ENCODE data around the gene AGBL4.
"Not testable (repeated sequence)": the region's sequence is repeated elsewhere in the genome, so short reads cannot be mapped to it uniquely, and the experiment has no call there.

AGBL4 gene

DNA sequence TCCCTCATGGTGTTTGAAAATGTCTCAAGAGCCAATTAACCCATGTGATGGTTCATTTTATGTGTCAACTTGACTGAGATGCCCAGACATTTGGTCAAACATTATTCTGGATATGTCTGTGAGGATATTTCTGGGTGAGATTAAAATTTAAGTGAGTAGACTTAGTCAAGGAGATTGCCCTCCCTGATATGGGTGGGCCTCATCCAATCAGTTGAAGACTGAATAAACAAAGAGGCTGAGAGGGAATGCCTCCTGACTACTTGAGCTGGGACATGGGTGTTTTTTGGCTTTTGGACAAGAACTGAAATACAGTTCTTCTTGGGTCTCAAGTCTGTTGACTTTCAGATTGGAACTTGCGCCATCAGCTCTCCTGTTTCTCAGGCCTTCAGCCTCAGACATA lies 1462.3 kb downstream of the AGBL4 start:
- no peak for DNase-seq

DNA sequence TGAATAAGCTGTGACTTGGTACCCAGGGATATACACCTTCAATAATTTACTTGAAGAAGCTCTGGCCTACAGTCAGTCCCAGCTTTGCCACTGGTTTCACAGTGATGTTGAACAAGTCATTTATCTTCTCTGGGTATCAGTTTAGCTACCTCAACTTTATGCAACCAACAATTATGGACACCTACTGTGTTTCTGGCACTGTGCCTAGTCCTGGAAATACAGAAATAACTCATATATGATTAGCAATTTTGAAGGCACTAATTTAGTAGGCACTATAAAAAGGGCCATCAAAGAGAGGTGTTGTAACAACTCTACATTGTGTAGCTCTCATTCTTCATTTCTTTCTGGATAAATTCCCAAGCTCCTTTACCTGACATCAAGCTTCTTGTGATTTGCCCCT lies 1463.2 kb downstream of the AGBL4 start:
- no peak for DNase-seq

GRCh38 chr1:48560116-48560515 lies 1463.6 kb downstream of the AGBL4 start:
- no peak for DNase-seq

DNA sequence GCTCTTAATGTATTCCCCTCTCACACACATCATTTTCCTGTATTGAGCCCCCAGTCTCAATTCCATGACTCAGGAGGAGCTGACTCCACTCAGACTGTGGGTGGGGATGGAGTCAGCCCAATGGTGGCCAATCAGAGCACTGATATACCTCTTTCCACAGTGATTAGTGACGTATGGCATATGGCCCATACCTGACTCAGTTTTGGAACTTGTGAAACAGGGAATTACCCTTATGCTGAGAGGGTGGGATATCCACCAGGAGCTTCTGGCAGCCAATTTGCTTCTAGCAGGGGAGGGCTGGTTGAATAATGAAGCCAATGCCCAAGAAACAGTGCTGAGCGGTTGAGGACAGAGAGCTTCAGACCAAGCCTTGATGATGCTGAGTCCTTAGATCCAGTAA lies 1465.4 kb downstream of the AGBL4 start:
- no peak for DNase-seq

DNA sequence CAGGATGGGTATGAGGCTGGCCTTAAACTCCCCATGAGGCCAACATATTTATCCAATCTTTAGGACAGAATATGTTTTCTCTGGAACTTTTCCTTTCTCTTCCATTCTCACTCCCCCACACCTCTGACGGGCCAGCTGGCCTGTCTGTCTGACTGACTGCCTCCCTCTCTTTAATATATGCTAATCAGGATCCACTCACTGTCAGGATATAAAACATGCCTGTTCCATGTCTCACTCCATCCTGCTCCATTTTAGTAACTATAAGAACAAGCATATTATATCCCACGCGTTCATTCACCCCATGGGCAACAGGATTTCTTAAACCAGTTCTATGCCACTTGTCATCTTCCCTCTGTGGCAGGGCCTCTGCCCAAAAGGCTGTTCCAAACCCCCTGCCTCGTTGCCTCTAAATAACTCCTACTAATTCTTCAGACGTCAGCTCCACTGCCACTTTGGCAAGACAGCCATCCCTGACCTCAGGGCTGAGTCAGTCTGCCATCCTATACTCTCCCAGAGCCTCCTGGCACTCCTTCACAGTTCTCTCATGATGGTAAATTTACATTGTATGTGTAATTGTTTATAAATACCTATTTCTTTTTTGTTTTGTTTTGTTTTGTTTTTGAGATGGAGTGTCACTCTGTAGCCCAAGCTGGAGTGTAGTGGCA lies 1467.4 kb downstream of the AGBL4 start:
- no peak for DNase-seq

DNA sequence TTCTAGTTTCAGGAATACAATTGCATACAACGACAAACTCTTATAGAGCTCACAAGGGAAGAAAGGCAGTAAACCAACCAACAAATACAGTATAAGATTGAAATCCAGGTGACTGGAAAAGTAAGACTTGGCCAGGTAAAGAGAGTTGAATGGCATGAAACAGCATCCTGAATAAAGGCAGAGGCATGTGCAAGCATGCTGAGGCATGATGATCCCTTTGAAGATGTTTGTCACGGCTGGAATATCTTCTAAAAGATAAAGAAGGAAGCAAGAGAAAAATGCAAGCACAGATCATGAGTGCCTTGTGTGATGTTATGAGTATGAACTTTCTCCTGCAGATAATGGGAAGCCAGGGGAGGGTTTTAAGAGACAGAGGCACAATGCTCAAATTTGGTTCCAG lies 1468.5 kb downstream of the AGBL4 start:
- no peak for DNase-seq

DNA sequence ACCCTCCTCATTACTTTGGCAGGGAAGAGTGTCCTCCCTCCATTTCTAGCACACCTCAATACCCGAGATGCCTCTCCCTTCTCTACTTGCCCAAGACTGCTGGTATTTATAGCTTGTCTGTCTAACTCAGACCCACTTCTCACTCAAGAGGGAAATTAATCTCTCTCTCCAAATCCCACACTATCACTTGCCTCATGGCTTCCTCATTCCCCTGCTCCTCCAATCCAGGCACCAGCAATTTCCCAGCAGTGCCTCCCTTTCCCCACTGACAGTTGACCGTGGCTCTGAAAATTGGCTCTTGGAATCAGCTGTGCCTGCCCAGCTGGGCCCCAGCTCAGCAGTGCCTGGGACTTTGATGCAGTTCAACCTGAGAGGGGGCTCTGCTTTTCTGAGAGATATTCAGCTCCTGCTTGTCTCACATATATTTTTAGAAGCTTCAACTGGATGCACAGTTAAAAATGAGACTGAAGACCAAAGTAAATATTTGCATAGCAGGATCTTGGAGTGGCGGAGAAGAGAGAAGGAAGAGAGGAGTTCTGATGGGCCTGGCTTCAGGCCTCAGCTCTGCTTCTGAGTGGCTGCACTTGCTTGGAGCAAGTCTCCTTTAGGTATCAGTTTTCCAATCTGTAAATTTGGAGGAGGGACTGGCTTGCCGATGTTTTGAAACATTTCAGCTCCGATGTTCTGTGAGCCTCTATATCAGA lies 1470.7 kb downstream of the AGBL4 start:
- DNase-seq: no peak

GRCh38 chr1:48552420-48552819 lies 1471.3 kb downstream of the AGBL4 start:
- no peak for DNase-seq

GRCh38 chr1:48548985-48549384 lies 1474.8 kb downstream of the AGBL4 start:
- no peak for DNase-seq

DNA sequence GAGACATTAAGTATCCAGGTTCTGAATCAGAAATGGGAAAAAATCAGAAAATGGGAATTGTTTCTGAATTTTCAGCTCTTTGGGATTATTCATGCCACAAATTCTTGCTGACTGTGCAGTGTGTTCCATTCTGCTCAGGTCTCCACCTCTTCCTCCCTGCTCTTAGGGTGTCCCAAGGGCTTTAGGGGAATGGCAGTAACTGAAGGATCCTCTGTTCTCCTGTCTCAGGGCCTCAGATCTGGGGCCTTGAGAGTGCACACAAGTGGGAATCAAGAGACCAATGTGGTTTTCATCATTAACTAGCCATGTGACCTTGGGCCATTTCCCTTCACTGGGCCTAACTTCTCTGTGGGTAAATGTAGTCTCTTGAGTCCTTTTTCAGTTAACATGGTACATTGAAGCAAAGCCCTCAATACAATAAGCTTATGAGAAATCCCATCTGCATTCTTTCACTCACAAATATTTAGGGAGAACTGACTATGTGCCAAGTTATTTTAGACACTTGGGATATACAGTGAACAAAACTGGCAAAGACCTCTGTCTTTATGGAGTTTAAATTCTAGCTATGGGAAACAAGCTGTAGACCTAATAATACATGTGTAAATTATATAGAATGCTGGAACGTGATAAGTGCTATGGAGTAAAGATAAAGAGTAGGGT lies 1476.1 kb downstream of the AGBL4 start:
- no peak for DNase-seq

DNA sequence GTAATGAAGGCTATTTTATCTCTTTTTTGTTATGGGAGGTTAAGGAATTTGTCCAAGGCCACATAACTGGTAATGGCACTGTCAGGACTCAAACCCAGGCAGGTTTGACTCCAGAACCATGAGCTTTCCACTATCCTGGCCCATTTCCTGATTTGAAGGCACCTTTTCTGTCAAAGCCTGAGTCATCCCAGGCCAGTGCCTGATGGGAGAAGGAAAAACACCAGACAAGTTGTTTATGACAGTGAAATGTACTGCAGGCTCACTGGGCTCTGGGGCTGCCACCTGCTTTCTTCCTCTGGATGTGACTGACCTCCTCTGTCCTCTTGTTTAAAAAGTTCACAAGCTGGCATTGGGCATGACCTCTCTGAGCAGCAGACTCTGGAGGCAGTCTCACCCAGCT lies 1479.9 kb downstream of the AGBL4 start:
- DNase-seq: no peak

DNA sequence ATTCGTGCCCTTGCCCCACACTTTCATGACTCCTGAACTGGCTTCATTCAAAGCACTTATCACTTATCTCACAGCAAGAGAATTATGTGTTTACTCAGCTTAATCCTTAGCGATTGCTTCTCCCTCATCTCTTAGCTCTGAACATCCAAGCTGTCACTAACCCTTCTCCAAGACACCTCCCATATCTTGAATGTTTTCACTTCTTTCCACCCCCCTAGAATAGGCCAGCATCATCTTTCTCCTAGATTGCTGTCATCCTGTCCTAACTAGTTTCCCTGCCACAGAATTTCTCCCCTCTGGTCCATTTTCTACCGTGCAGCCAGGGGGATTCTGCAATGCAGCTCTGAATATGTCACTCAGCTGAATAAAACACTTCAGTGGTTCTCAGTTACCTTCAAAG lies 1483.2 kb downstream of the AGBL4 start:
- DNase-seq: no peak

GRCh38 chr1:48536477-48536876 lies 1487.3 kb downstream of the AGBL4 start:
- DNase-seq: no peak

DNA sequence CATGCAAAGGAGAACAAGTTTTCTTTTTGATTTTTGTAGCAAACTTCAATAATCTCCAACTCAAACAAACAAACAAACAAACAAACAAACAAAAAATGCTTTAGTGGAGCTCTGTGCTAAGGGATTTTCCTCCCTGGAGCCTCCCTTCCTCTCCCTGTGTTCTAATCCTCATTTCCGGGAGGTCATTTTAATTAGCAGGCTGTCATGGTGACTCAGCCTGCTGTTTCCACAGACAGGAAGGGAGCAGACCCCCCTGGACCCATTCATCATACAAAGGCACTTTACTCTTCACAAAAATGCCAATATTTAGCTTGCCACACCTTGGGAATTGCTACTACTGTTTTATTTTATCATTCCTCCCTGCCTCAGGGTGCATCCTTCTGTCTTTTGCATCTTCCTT lies 1490.8 kb downstream of the AGBL4 start:
- no peak for DNase-seq

DNA sequence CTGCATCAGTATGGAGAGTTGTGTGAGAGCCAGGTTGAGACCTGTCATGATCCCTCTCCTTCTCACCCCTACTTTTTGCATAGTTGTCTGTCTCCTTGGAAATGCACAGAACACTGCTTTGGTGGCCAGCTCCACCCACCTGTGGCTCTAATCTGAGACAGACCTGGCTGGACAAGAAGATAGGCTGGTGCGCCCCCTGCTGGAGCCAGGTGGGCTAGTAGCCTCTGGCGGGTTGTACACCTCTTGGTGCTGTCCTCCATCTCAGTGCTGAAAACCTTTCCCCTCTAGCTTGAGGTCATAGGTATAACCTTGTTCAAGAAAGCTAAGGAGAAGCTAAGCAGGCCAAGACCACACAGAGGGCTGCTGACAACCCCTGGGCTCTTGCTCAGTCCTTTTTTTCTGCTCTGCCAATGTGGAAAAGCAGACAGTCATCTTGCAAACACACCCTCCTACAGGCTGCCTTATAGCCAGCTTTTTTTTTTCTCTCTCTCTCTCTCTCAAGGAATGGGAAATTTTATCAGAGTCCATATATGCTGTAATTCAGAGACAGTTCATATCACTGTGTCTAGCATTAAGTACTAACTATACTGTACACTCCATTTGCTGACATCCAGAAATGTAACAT lies 1492.9 kb downstream of the AGBL4 start:
- DNase-seq: peak; percentile 3

GRCh38 chr1:48527051-48527450 lies 1496.7 kb downstream of the AGBL4 start:
- no peak for DNase-seq

DNA sequence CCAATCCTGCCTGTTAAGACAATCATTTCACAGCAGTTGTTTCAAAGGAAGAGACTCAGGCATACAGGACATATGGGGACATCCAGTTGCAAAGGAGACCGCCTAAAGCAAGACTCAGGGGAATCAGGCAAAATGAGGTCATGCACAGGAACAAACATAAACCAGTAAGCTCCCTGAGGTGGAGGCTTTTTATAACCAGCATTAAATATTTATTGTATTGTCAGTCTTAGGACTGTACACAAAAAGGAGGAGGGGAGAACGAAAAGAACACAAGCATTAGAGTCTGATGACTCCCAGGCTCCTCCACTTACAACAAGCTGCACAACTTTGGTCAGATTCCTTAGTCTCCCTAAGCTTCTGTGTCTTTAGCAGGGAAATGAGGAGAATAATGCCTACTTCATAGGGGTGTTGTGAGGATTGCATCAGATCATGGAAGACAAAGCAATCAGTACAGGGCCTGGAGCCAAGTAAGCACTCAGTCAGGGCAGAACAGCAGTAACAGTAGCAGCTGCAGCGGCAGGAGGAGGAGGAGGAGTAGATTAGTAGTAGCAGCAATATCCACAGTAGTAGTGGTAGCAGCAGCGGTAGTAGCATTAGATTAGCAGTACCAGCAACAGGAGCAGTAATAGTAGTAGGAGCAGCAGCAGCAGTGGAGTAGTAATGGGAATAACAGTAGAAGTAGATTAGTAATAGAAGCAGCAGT lies 1497.6 kb downstream of the AGBL4 start:
- no peak for DNase-seq

DNA sequence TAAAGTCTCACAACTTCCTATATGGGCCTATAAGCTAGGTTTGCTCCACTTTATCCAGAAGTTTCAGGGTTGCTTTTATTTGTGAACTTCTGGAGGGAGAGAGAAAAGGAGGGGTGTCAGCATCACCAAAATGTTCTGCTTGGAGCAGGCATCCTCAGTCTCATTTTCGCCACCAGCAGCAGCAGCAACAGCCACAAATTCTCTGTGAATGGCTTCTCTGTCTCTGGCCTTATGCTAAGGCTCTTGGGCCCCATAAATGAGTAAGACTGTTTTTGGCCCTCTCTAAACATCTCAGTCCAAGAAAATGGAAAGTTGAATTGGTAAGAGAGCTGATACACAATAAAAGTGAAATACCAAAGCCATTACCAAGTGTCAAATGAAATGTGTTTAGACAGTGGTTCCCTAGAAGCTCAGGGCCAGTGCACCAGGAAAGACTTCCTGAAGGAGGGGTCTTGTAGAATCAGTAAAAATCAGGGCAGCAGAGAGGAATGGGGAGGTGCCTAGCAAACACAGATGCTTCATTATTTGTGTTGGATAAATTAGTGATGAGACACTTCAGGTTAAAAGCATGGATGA lies 1498.8 kb downstream of the AGBL4 start:
- no peak for DNase-seq

GRCh38 chr1:48523558-48523957 lies 1500.2 kb downstream of the AGBL4 start:
- DNase-seq: no peak

GRCh38 chr1:48519896-48520295 lies 1503.9 kb downstream of the AGBL4 start:
- not testable (repeated sequence) for DNase-seq

- DNase-seq: no peak
Measured at GRCh38 chr1:48506870-48507269, 1516.9 kb downstream of the AGBL4 start.

- no peak for DNase-seq
Measured at GRCh38 chr1:48500541-48501450, 1523.0 kb downstream of the AGBL4 start.

Measured in stimulated activated CD4-positive, alpha-beta T cell treated with anti-CD3 and anti-CD28 coated beads, Interleukin-12 subunit alpha, Interleukin-12 subunit beta, amount 100 ng/mL, for 4 hours (primary cell).